ENCODE data around the gene SNTG2. TPM values are rescaled to one million over a fixed set of nuclear protein-coding genes. Genes with fewer than 3 reads are reported as not detected.

Gene SNTG2
- polyA plus RNA-seq, 2 donors = 0.26 to 0.33 TPM

DNA sequence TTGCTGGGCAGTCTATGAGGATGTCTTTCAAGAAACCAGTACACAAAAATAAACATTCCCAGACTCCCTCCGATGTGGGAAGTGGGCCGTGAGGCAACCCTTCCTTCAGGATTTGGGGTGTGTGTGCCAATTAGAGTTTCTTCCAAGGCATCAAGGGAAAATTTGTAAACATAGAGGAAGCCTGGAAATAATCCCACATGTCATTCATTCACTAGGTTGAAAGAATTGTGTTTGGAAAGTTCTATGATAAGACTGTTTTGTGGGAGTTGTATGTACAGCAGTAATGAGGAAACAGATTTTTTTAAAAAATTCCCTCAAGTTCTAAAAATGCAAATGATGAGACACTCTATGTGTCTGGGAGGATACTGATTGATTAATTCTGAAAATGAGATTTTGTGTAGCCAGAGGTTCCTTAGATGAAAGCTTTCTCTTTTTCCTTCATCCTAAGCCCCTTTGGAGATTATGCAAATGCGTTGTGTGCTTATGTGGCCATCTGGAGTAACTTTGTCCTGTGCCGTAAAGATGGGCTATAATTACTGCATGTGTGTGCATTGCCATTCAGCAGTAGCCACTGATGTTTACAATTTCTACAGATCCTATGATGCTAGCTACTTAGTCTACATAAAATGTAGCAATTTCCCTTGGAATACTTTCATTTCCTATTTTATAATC is 354.8 kb downstream of the SNTG2 start:
- Histone ChIP-seq H3K36me3 (ENCODE audit: control insufficient read depth in 2 of 2, insufficient read depth in 2 of 2, low read length in 1 of 2) (no peaks in the 10 kb centered on the region), H3K27me3 (ENCODE audit: control insufficient read depth in 1 of 2, insufficient read depth in 2 of 2, low read length in 2 of 2) (no peaks in the 10 kb centered on the region), H3K27ac (ENCODE audit: low read depth in 2 of 2, low read length in 1 of 2) (no peak overlapping the region), H3K4me3 (ENCODE audit: low read depth in 1 of 2, low read length in 2 of 2) (no peak overlapping the region), H3K4me1 (ENCODE audit: control insufficient read depth in 2 of 2, insufficient read depth in 2 of 2, low read length in 1 of 2) (no peaks in the 10 kb centered on the region), H3K9me3 (ENCODE audit: control insufficient read depth in 2 of 2, insufficient read depth in 1 of 2, low read depth in 1 of 2, low read length in 1 of 2) (peaks cover 0 to 8% of the 10 kb centered on the region in 2 donors)
- 59 to 66% methylated on average over 4 of the region's 4 CpGs for WGBS, 2 donors

DNA sequence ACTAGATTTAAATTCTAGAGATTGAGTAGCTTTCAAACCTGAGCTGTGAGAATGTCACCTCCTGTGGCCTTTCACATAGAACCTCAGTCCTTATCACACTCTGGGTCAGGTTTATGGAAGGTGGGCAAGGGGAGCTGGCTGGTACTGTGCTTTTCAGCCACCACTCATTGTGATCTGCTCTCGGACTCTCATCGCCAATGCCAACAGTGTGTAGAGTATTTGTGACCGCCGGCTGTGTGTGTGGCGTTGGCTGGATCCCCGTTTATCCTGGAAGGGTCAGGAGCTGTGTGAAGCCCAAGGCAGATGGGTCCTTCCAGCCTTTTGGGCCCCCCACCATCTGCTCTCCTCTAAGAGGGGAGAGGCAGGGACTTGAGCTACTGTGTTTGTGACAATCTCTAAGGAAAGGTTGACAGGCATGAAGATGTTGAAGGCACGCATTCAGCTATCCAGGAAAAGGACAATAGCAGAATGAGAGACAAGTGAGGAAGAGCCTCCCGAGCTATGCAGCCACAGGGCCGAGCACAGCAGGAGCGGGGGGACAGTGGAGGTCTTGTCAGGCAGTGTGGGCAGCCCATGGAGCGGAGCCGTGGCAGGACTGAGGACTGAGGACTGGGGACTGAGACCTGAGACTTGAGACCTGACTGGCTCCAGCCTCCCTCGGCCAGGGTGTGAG is 355.5 kb downstream of the SNTG2 start:
- Histone ChIP-seq H3K36me3 (ENCODE audit: control insufficient read depth in 2 of 2, insufficient read depth in 2 of 2, low read length in 1 of 2) (no peaks in the 10 kb centered on the region), H3K4me3 (ENCODE audit: low read depth in 1 of 2, low read length in 2 of 2) (no peak overlapping the region), H3K4me1 (ENCODE audit: control insufficient read depth in 2 of 2, insufficient read depth in 2 of 2, low read length in 1 of 2) (no peaks in the 10 kb centered on the region), H3K9me3 (ENCODE audit: control insufficient read depth in 2 of 2, insufficient read depth in 1 of 2, low read depth in 1 of 2, low read length in 1 of 2) (peaks cover 0 to 8% of the 10 kb centered on the region in 2 donors), H3K27ac (ENCODE audit: low read depth in 2 of 2, low read length in 1 of 2) (no peak overlapping the region), H3K27me3 (ENCODE audit: control insufficient read depth in 1 of 2, insufficient read depth in 2 of 2, low read length in 2 of 2) (no peaks in the 10 kb centered on the region)
- 88 to 90% methylated on average over 12 to 13 of the region's 13 CpGs for WGBS, 2 donors

DNA sequence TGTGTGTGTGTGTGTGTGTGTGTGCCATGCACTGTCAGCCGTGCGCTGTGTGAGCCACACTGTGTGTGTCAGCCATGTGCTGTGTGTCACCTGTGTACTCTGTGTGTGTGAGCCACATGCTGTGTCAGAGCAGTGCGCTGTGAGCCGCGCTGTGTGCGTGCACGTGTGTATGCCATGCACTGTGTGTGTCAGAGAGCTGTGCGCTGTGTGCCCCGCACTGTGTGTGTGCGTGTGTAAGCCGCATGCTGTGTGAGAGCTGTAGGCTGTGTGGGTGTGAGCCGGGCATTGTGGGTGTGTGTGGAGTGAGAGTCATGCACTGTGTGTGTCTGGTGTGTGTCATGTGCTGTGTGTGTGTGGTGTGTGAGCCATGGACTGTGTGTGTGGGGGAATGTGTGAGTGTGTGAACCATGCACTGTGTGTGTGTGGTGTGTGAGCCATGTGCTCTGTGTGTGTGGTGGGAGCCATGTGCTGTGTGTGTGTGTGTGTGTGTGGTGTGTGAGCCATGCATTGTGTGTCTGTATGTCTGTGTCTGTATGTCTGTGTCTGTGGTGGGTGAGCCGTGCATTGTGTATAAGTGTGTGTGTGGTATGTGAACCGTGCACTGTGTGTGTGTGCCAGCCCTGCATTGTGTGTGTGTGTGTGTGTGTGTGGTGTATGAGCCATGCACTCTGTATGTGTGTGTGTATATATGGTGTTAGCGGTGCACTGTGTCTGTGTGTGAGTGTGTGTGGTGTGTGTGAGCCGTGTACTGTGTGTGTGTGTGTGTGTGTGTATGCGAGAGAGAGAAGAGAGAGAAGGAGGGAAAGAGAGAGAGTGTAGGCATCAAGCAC is 356.3 kb downstream of the SNTG2 start:
- Histone ChIP-seq H3K9me3 (ENCODE audit: control insufficient read depth in 2 of 2, insufficient read depth in 1 of 2, low read depth in 1 of 2, low read length in 1 of 2) (peaks cover 0 to 8% of the 10 kb centered on the region in 2 donors), H3K36me3 (ENCODE audit: control insufficient read depth in 2 of 2, insufficient read depth in 2 of 2, low read length in 1 of 2) (no peaks in the 10 kb centered on the region), H3K27me3 (ENCODE audit: control insufficient read depth in 1 of 2, insufficient read depth in 2 of 2, low read length in 2 of 2) (no peaks in the 10 kb centered on the region), H3K4me3 (ENCODE audit: low read depth in 1 of 2, low read length in 2 of 2) (no peak overlapping the region), H3K4me1 (ENCODE audit: control insufficient read depth in 2 of 2, insufficient read depth in 2 of 2, low read length in 1 of 2) (no peaks in the 10 kb centered on the region), H3K27ac (ENCODE audit: low read depth in 2 of 2, low read length in 1 of 2) (no peak overlapping the region)
- 94 to 96% methylated on average over 17 of the region's 17 CpGs for WGBS, 2 donors

DNA sequence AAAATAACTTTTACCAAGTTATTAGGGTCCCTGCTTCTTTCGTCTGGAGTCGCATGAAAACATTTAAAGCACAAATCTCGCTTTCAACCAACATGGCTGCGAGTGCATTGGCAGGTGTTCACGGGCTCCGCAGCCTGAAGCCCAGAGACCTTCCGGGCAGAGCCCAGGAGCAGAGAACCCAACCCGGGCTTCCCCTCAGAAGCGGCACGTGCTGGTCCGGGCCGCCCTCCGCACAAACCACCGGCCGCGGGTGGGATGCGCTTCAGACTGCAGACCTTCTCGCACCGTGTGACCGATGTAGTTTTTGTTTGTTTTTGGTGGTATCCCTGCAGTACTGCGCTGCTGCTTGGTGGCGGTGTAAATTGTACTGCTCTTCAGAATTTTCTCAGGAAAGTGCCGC is 357.0 kb downstream of the SNTG2 start:
- H3K27ac ChIP-seq (ENCODE audit: low read depth in 2 of 2, low read length in 1 of 2) = no peak overlapping the region
- WGBS, 2 donors = 93 to 94% methylated on average over 23 of the region's 23 CpGs
- H3K4me1 ChIP-seq (ENCODE audit: control insufficient read depth in 2 of 2, insufficient read depth in 2 of 2, low read length in 1 of 2) = no peaks in the 10 kb centered on the region
- no peaks in the 10 kb centered on the region for H3K27me3 ChIP-seq (ENCODE audit: control insufficient read depth in 1 of 2, insufficient read depth in 2 of 2, low read length in 2 of 2)
- H3K36me3 ChIP-seq (ENCODE audit: control insufficient read depth in 2 of 2, insufficient read depth in 2 of 2, low read length in 1 of 2) = no peaks in the 10 kb centered on the region
- H3K9me3 ChIP-seq (ENCODE audit: control insufficient read depth in 2 of 2, insufficient read depth in 1 of 2, low read depth in 1 of 2, low read length in 1 of 2) = peaks cover 2 to 8% of the 10 kb centered on the region in 2 donors
- no peak overlapping the region for H3K4me3 ChIP-seq (ENCODE audit: low read depth in 1 of 2, low read length in 2 of 2)

DNA sequence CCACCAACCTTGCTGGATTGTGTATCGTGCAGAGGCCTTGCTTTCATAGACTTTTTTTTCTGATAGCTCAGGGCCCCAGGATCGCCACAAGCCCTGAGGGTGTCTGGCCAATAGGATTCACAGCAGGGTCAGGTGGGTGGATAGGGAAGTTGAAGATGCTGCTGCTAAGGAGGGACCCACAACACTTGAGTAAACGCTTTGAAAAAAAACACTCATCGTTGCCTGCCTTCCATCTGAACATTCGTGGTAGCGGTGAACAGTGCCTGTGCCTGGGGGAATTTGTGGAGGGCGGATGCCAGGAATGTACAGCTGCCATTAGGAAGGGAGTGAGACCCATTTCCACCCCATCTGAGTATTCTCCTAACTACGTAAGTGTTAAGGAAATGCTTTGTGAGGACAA is 358.0 kb downstream of the SNTG2 start:
- no peaks in the 10 kb centered on the region for H3K36me3 ChIP-seq (ENCODE audit: control insufficient read depth in 2 of 2, insufficient read depth in 2 of 2, low read length in 1 of 2)
- H3K4me3 ChIP-seq (ENCODE audit: low read depth in 1 of 2, low read length in 2 of 2) = no peak overlapping the region
- peaks cover 2 to 8% of the 10 kb centered on the region in 2 donors for H3K9me3 ChIP-seq (ENCODE audit: control insufficient read depth in 2 of 2, insufficient read depth in 1 of 2, low read depth in 1 of 2, low read length in 1 of 2)
- no peaks in the 10 kb centered on the region for H3K4me1 ChIP-seq (ENCODE audit: control insufficient read depth in 2 of 2, insufficient read depth in 2 of 2, low read length in 1 of 2)
- H3K27me3 ChIP-seq (ENCODE audit: control insufficient read depth in 1 of 2, insufficient read depth in 2 of 2, low read length in 2 of 2) = no peaks in the 10 kb centered on the region
- WGBS, 2 donors = 88 to 92% methylated on average over 8 of the region's 8 CpGs
- H3K27ac ChIP-seq (ENCODE audit: low read depth in 2 of 2, low read length in 1 of 2) = no peak overlapping the region

DNA sequence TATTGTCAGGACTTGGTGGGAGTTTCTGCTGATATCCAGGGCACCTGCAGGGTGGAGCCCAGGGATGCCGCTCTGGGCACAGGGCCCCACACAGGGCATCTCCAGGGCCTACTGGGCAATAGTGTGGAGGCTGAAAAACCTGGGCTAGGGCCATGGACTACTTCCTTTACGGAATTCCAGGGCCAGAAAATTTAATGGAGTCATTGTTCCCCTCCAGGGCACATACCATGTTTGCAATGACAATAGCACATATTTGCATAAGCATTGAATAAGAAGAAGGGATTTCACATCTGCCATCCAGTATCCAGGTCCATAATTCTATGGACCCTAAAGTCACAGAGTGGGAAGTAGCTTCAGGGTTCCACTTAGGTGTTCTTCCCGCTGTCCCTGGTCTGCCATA is 358.9 kb downstream of the SNTG2 start:
- H3K27me3 ChIP-seq (ENCODE audit: control insufficient read depth in 1 of 2, insufficient read depth in 2 of 2, low read length in 2 of 2) = no peaks in the 10 kb centered on the region
- H3K4me3 ChIP-seq (ENCODE audit: low read depth in 1 of 2, low read length in 2 of 2) = no peak overlapping the region
- H3K27ac ChIP-seq (ENCODE audit: low read depth in 2 of 2, low read length in 1 of 2) = no peak overlapping the region
- no peaks in the 10 kb centered on the region for H3K4me1 ChIP-seq (ENCODE audit: control insufficient read depth in 2 of 2, insufficient read depth in 2 of 2, low read length in 1 of 2)
- WGBS, 2 donors = 83 to 89% methylated on average over 3 of the region's 3 CpGs
- H3K9me3 ChIP-seq (ENCODE audit: control insufficient read depth in 2 of 2, insufficient read depth in 1 of 2, low read depth in 1 of 2, low read length in 1 of 2) = peaks cover 2 to 8% of the 10 kb centered on the region in 2 donors
- no peaks in the 10 kb centered on the region for H3K36me3 ChIP-seq (ENCODE audit: control insufficient read depth in 2 of 2, insufficient read depth in 2 of 2, low read length in 1 of 2)

DNA sequence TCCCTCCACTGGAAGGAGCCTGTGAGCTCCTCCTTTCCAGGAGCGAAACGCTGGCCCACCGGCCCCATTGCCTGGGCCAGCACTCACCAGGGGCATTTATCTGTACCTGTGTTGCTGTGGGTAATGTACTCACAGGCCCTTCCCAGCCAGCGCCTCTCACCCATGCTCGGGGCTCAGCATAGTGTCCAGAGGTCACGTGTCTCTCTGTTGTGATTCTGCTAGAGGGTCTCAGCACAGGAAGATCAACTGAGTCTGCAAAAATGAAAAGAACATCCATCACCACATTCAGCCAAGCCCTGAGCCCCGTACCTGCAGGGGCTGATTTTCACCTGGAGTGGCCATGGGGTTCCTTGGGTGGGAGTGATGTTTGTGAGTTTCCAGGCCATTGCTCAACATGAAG is 359.6 kb downstream of the SNTG2 start:
- Histone ChIP-seq H3K4me3 (ENCODE audit: low read depth in 1 of 2, low read length in 2 of 2) (no peak overlapping the region), H3K4me1 (ENCODE audit: control insufficient read depth in 2 of 2, insufficient read depth in 2 of 2, low read length in 1 of 2) (no peaks in the 10 kb centered on the region), H3K9me3 (ENCODE audit: control insufficient read depth in 2 of 2, insufficient read depth in 1 of 2, low read depth in 1 of 2, low read length in 1 of 2) (peaks cover 2 to 8% of the 10 kb centered on the region in 2 donors), H3K36me3 (ENCODE audit: control insufficient read depth in 2 of 2, insufficient read depth in 2 of 2, low read length in 1 of 2) (no peaks in the 10 kb centered on the region), H3K27ac (ENCODE audit: low read depth in 2 of 2, low read length in 1 of 2) (no peak overlapping the region), H3K27me3 (ENCODE audit: control insufficient read depth in 1 of 2, insufficient read depth in 2 of 2, low read length in 2 of 2) (no peaks in the 10 kb centered on the region)
- WGBS, 2 donors = 87 to 89% methylated on average over 7 of the region's 7 CpGs

DNA sequence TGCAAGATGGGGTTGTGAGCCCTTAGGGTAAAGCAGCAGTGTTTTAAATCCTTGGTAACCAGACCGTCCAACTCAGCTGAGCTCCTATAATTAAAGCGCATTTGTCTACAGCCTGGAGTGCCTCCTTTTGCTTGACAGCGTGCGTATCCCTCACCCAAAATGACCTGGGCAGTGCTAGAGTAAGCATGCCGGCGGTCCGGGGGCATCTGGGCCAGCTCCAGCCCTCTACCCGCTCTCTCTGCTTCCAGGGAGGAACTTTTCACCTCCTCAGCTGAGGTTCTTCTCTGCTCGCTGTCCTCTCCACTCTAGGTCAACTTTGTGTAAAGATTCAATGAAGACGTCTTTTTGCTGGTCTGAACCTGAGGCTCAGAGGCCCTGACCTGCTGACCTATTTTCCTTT is 360.2 kb downstream of the SNTG2 start:
- Histone ChIP-seq H3K4me3 (ENCODE audit: low read depth in 1 of 2, low read length in 2 of 2) (no peak overlapping the region), H3K27me3 (ENCODE audit: control insufficient read depth in 1 of 2, insufficient read depth in 2 of 2, low read length in 2 of 2) (no peaks in the 10 kb centered on the region), H3K4me1 (ENCODE audit: control insufficient read depth in 2 of 2, insufficient read depth in 2 of 2, low read length in 1 of 2) (no peaks in the 10 kb centered on the region), H3K36me3 (ENCODE audit: control insufficient read depth in 2 of 2, insufficient read depth in 2 of 2, low read length in 1 of 2) (no peaks in the 10 kb centered on the region), H3K9me3 (ENCODE audit: control insufficient read depth in 2 of 2, insufficient read depth in 1 of 2, low read depth in 1 of 2, low read length in 1 of 2) (peaks cover 2 to 8% of the 10 kb centered on the region in 2 donors), H3K27ac (ENCODE audit: low read depth in 2 of 2, low read length in 1 of 2) (no peak overlapping the region)
- 90% methylated on average over 10 of the region's 10 CpGs for WGBS, 2 donors

DNA sequence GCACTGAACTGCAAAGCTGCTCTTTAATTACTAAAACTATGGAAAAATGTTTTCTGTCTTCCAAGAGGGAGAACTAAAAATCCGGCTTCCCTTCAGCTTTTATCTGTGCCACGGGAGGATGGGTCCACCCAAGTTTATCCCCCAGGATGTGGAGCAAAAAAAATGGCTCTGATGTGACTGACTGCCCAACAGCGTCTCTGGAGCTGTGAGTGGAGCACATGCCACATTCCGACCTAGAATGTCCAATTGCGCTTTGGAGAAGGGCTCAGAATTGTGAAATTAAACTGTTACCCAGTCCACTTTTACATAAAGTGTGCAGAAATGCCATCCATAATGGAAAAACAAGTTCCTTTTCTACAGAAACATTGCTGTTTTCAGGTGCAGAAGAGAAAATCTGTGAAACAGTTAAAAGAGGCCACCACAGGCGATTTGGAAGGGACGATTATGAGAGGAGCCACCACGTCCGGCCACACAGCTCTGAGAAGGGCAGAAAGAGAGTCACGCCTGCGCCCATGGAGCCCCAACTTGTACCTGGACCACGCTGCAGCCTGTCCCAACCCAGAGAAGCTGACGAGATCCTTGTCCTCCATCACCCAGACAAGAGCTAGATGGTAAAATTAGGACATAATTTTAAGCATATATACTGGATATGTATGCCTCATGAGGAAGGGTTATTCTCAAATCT is 362.7 kb downstream of the SNTG2 start:
- Histone ChIP-seq H3K27ac (ENCODE audit: low read depth in 2 of 2, low read length in 1 of 2) (no peak overlapping the region), H3K36me3 (ENCODE audit: control insufficient read depth in 2 of 2, insufficient read depth in 2 of 2, low read length in 1 of 2) (no peaks in the 10 kb centered on the region), H3K27me3 (ENCODE audit: control insufficient read depth in 1 of 2, insufficient read depth in 2 of 2, low read length in 2 of 2) (no peaks in the 10 kb centered on the region), H3K4me1 (ENCODE audit: control insufficient read depth in 2 of 2, insufficient read depth in 2 of 2, low read length in 1 of 2) (no peaks in the 10 kb centered on the region), H3K4me3 (ENCODE audit: low read depth in 1 of 2, low read length in 2 of 2) (no peak overlapping the region), H3K9me3 (ENCODE audit: control insufficient read depth in 2 of 2, insufficient read depth in 1 of 2, low read depth in 1 of 2, low read length in 1 of 2) (peaks cover 0 to 2% of the 10 kb centered on the region in 2 donors)
- WGBS, 2 donors = 71 to 83% methylated on average over 13 of the region's 13 CpGs
